Measurements from ENCODE around the gene USP47.

The USP47 gene

DNA sequence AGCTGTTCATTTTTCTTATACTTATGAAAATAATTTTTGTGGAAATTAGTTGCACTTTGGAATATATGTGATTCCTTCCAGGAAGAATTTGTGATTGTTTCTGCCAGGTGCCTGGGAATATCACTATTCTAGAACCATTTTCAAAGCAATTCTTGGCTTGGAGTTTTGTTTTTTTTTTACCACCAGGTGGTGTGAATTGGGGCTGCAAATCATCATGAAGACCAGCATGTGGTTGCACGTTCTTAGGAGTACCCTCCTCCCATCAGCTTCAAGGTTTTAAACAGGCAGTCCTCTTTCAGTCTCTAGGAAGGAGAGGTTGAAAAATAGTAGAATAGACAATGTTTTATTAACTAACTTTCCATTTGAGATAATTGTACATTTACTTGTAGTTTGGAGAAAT lies 25.9 kb downstream of the USP47 start:
- Histone ChIP-seq H4K20me1 (ENCODE audit: insufficient read depth, low read length) (peaks cover 48% of the 10 kb centered on the region), H3K27me3 (ENCODE audit: insufficient read depth, low read length, poor library complexity) (no peaks in the 10 kb centered on the region), H2AFZ (ENCODE audit: low read depth, low read length) (no peak overlapping the region), H3K36me3 (ENCODE audit: insufficient read depth, low read length) (peaks cover 7% of the 10 kb centered on the region; the same call in 1 of the 2 replicates), H3K4me1 (ENCODE audit: insufficient read depth, low read length) (peaks cover 4% of the 10 kb centered on the region; the same call in 1 of the 2 replicates), H3K9ac (ENCODE audit: low read depth, low read length) (no peak overlapping the region), H3K4me3 (ENCODE audit: low read depth in 1 of 2, low read length in 2 of 2) (no peak overlapping the region), H3K4me2 (ENCODE audit: insufficient read depth, low read length) (no peak overlapping the region), H3K9me3 (ENCODE audit: insufficient read depth, low read length, severe bottlenecking) (peaks cover 10% of the 10 kb centered on the region), H3K27ac (ENCODE audit: low read length) (no peak overlapping the region), H3K79me2 (ENCODE audit: insufficient read depth, low read length) (peaks cover 99% of the 10 kb centered on the region)
- no peak for DNase-seq
- no peak; the same call in 2 of the 3 replicates for ATAC-seq (ENCODE audit: insufficient read depth, low read depth)
- TF ChIP-seq, protein P1, sequence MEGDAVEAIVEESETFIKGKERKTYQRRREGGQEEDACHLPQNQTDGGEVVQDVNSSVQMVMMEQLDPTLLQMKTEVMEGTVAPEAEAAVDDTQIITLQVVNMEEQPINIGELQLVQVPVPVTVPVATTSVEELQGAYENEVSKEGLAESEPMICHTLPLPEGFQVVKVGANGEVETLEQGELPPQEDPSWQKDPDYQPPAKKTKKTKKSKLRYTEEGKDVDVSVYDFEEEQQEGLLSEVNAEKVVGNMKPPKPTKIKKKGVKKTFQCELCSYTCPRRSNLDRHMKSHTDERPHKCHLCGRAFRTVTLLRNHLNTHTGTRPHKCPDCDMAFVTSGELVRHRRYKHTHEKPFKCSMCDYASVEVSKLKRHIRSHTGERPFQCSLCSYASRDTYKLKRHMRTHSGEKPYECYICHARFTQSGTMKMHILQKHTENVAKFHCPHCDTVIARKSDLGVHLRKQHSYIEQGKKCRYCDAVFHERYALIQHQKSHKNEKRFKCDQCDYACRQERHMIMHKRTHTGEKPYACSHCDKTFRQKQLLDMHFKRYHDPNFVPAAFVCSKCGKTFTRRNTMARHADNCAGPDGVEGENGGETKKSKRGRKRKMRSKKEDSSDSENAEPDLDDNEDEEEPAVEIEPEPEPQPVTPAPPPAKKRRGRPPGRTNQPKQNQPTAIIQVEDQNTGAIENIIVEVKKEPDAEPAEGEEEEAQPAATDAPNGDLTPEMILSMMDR (IDR thresholded peaks at IDR 0.05; ENCODE audit: borderline replicate concordance, extremely low read depth, low read length, poor library complexity, severe bottlenecking) = no peak
- no peak for TF ChIP-seq EZH2 (IDR thresholded peaks at IDR 0.05; ENCODE audit: borderline replicate concordance, low read depth, low read length, severe bottlenecking)

DNA sequence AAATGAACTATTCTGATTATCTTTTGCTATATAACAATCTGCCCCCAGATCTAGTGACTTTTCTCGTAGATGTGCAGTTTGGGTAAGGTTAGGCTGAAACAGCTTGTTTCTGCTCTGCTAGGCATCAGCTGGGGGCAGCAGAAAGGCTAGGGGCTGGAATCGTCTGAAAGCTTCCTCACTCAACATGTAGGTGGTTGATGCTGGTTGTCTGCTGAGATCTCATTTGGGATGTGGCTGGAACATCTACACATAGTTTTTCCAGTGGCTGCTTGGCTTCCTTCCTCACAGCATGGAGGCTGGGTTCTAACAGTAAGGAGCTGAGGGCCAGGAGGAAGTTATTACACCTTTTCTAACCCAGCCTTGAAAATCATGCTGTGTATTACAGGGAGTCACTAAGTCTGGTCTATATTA lies 30.2 kb downstream of the USP47 start:
- ATAC-seq (ENCODE audit: insufficient read depth, low read depth) = no peak
- Histone ChIP-seq H3K4me1 (ENCODE audit: insufficient read depth, low read length) (peaks cover 4% of the 10 kb centered on the region; the same call in 1 of the 2 replicates), H4K20me1 (ENCODE audit: insufficient read depth, low read length) (peaks cover 52% of the 10 kb centered on the region), H3K9me3 (ENCODE audit: insufficient read depth, low read length, severe bottlenecking) (peaks cover 2% of the 10 kb centered on the region), H3K9ac (ENCODE audit: low read depth, low read length) (no peak overlapping the region), H3K36me3 (ENCODE audit: insufficient read depth, low read length) (no peaks in the 10 kb centered on the region; the same call in 1 of the 2 replicates), H3K4me3 (ENCODE audit: low read depth in 1 of 2, low read length in 2 of 2) (no peak overlapping the region), H2AFZ (ENCODE audit: low read depth, low read length) (no peak overlapping the region), H3K27me3 (ENCODE audit: insufficient read depth, low read length, poor library complexity) (no peaks in the 10 kb centered on the region), H3K79me2 (ENCODE audit: insufficient read depth, low read length) (peaks cover 100% of the 10 kb centered on the region), H3K27ac (ENCODE audit: low read length) (no peak overlapping the region), H3K4me2 (ENCODE audit: insufficient read depth, low read length) (no peak overlapping the region)
- TF ChIP-seq, protein P1 (IDR thresholded peaks at IDR 0.05; ENCODE audit: borderline replicate concordance, extremely low read depth, low read length, poor library complexity, severe bottlenecking) = no peak
- TF ChIP-seq EZH2 (IDR thresholded peaks at IDR 0.05; ENCODE audit: borderline replicate concordance, low read depth, low read length, severe bottlenecking) = no peak
- no peak for DNase-seq

DNA sequence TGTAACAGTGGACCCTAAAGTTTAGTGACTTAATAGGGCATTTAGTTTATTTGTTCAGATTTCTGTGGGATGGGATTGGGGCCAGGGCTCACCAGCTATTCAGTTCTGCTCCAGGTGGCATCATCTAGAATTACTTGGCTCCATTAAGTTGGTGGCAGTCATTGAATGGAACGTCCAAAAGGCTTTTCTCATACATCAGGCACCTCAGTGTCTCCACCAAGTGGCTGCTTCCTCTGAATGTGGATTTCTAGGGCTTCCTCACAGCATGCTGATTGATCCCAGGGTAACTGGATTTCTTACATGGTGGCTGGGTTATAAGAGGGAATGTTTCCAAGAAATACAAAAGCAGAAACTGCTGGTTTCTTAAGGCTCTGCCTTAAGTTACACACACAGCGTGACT lies 34.7 kb downstream of the USP47 start:
- H3K36me3 ChIP-seq (ENCODE audit: insufficient read depth, low read length) = peaks cover 3% of the 10 kb centered on the region; the same call in 1 of the 2 replicates
- no peak overlapping the region for H3K4me2 ChIP-seq (ENCODE audit: insufficient read depth, low read length)
- ATAC-seq (ENCODE audit: insufficient read depth, low read depth) (no peak), DNase-seq (no peak)
- H3K9me3 ChIP-seq (ENCODE audit: insufficient read depth, low read length, severe bottlenecking) = no peaks in the 10 kb centered on the region
- peaks cover 97% of the 10 kb centered on the region for H3K79me2 ChIP-seq (ENCODE audit: insufficient read depth, low read length)
- H3K4me1 ChIP-seq (ENCODE audit: insufficient read depth, low read length) = no peaks in the 10 kb centered on the region
- no peak overlapping the region for H2AFZ ChIP-seq (ENCODE audit: low read depth, low read length)
- H4K20me1 ChIP-seq (ENCODE audit: insufficient read depth, low read length) = peaks cover 51% of the 10 kb centered on the region
- H3K27ac ChIP-seq (ENCODE audit: low read length) = no peak overlapping the region
- no peak for TF ChIP-seq EZH2 (IDR thresholded peaks at IDR 0.05; ENCODE audit: borderline replicate concordance, low read depth, low read length, severe bottlenecking)
- TF ChIP-seq, protein P1 (IDR thresholded peaks at IDR 0.05; ENCODE audit: borderline replicate concordance, extremely low read depth, low read length, poor library complexity, severe bottlenecking) = peak; percentile 40
- no peaks in the 10 kb centered on the region for H3K27me3 ChIP-seq (ENCODE audit: insufficient read depth, low read length, poor library complexity)
- H3K9ac ChIP-seq (ENCODE audit: low read depth, low read length) = no peak overlapping the region
- no peak overlapping the region for H3K4me3 ChIP-seq (ENCODE audit: low read depth in 1 of 2, low read length in 2 of 2)
